Measurements from ENCODE around the gene C10orf95. TPM values are rescaled to one million over a fixed set of nuclear protein-coding genes. Genes with fewer than 3 reads are reported as not detected.

Gene C10orf95
- total and polyA plus RNA-seq, 2 donors (not counting 3 experiments of a cell fraction or from before 2014, with no cell fraction given): 0.08 TPM; not detected in 1

- Histone ChIP-seq H2AFZ (ENCODE audit: low read depth, low read length) (no peak overlapping the region), H3K27me3 (ENCODE audit: control insufficient read depth in 2 of 2, insufficient read depth in 2 of 2, low read length in 2 of 2) (peaks cover 13 to 24% of the 10 kb centered on the region in 2 experiments), H3K9me1 (replicated peaks; ENCODE audit: control insufficient read depth, extremely low read depth, insufficient read depth, low read length) (no peaks in the 10 kb centered on the region), H4K20me1 (replicated peaks; ENCODE audit: control insufficient read depth, extremely low read depth, insufficient read depth, low read length) (no peaks in the 10 kb centered on the region), H3K27ac (ENCODE audit: insufficient read depth, low read depth, low read length) (no peak overlapping the region), H3K4me2 (ENCODE audit: insufficient read depth, low read length) (no peak overlapping the region), H3K4me3 (replicated peaks in 1 of 3; ENCODE audit: insufficient read depth in 1 of 3, low read depth in 1 of 3, low read length in 3 of 3) (no peak overlapping the region), H3K79me2 (ENCODE audit: control insufficient read depth, insufficient read depth, low read length) (no peaks in the 10 kb centered on the region), H3K4me1 (ENCODE audit: control insufficient read depth, extremely low read depth, insufficient read depth, low read length) (no peaks in the 10 kb centered on the region), H3K36me3 (ENCODE audit: control insufficient read depth in 2 of 2, extremely low read depth in 1 of 2, insufficient read depth in 2 of 2, low read length in 2 of 2) (no peaks in the 10 kb centered on the region), H3K9me3 (replicated peaks; ENCODE audit: control insufficient read depth, insufficient read depth, low read length) (no peaks in the 10 kb centered on the region), H3K9ac (replicated peaks; ENCODE audit: extremely low read depth, insufficient read depth, low read length) (no peak overlapping the region)
- BruUV-seq (replicated peaks): no TSS peak
- dilution Hi-C loops (cut with MboI; ENCODE audit: extremely low pct_ligation_motif_present, low sequenced_read_pairs) (no loop called here), intact Hi-C loops (cut with micrococcal nuclease) (no loop called here)
- DNase-seq (ENCODE audit: low read depth, low spot score) (no peak), FAIRE-seq (no peak)
- CTCF ChIA-PET: interaction anchor here (0.8 kb wide), 1 partner anchor 17 kb away, joined by 3 read pairs; no protein-coding TSS in a partner anchor
- POLR2A ChIA-PET: no interaction called here
- TF ChIP-seq GATA2 (IDR thresholded peaks at IDR 0.05; ENCODE audit: insufficient read depth, insufficient read length, low read depth, low read length) (no peak), EZH2 (IDR thresholded peaks at IDR 0.05; ENCODE audit: borderline replicate concordance, low read depth, low read length, severe bottlenecking) (no peak), POLR2A (IDR thresholded peaks at IDR 0.05; ENCODE audit: low read depth, low read length) (no peak), JUN (IDR thresholded peaks at IDR 0.05; ENCODE audit: borderline replicate concordance, insufficient read depth, insufficient read length, low read depth) (no peak), FOS (IDR thresholded peaks at IDR 0.05; ENCODE audit: borderline replicate concordance, insufficient read depth, low read length) (no peak), POLR2AphosphoS5 (IDR thresholded peaks at IDR 0.05; ENCODE audit: insufficient read depth, low read depth, low read length) (no peak)
- TF ChIP-seq, protein P1, sequence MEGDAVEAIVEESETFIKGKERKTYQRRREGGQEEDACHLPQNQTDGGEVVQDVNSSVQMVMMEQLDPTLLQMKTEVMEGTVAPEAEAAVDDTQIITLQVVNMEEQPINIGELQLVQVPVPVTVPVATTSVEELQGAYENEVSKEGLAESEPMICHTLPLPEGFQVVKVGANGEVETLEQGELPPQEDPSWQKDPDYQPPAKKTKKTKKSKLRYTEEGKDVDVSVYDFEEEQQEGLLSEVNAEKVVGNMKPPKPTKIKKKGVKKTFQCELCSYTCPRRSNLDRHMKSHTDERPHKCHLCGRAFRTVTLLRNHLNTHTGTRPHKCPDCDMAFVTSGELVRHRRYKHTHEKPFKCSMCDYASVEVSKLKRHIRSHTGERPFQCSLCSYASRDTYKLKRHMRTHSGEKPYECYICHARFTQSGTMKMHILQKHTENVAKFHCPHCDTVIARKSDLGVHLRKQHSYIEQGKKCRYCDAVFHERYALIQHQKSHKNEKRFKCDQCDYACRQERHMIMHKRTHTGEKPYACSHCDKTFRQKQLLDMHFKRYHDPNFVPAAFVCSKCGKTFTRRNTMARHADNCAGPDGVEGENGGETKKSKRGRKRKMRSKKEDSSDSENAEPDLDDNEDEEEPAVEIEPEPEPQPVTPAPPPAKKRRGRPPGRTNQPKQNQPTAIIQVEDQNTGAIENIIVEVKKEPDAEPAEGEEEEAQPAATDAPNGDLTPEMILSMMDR (IDR thresholded peaks at IDR 0.05; ENCODE audit: extremely low read depth in 1 of 2, insufficient read depth in 1 of 2, low read depth in 1 of 2, low read length in 2 of 2): no peak
- TF ChIP-seq, protein P2, sequence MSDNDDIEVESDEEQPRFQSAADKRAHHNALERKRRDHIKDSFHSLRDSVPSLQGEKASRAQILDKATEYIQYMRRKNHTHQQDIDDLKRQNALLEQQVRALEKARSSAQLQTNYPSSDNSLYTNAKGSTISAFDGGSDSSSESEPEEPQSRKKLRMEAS (IDR thresholded peaks at IDR 0.05; ENCODE audit: insufficient read depth, insufficient read length): no peak
Observed at GRCh38 chr10:102438374-102438773, 13.0 kb downstream of the C10orf95 start.
